WTC11 (cell line): Measurements from ENCODE around the gene RPUSD4.

Experiments used
- ATF3 ChIP-seq: sonication (generic); formaldehyde crosslinking; conservative IDR thresholded peaks from 2 replicates; pipeline ENCODE4 v1.8.1; 2022; ENCODE audit warnings: mild to moderate bottlenecking, missing genetic modification reagents
- CBFB ChIP-seq: sonication (generic); formaldehyde crosslinking; IDR thresholded peaks from 2 replicates; pipeline ENCODE4 v1.8.1; 2022; ENCODE audit warnings: mild to moderate bottlenecking, low read depth, missing genetic modification reagents
- FOXK1 ChIP-seq: sonication (generic); formaldehyde crosslinking; IDR thresholded peaks from 2 replicates; pipeline ENCODE4 v1.8.0; 2022; ENCODE audit warnings: mild to moderate bottlenecking, moderate library complexity, missing genetic modification reagents
- NFYB ChIP-seq: sonication (generic); formaldehyde crosslinking; conservative IDR thresholded peaks from 2 replicates; pipeline ENCODE4 v1.8.0; 2022; ENCODE audit warnings: low read depth, missing genetic modification reagents
- SP1 ChIP-seq: sonication (generic); formaldehyde crosslinking; conservative IDR thresholded peaks from 2 replicates; pipeline ENCODE4 v1.8.1; 2022; ENCODE audit warnings: missing genetic modification reagents
- TEAD1 ChIP-seq: sonication (generic); formaldehyde crosslinking; IDR thresholded peaks from 2 replicates; pipeline ENCODE4 v1.8.0; 2022; ENCODE audit warnings: mild to moderate bottlenecking, missing genetic modification reagents
- ZNF138 ChIP-seq: sonication (generic); formaldehyde crosslinking; conservative IDR thresholded peaks from 2 replicates; pipeline ENCODE4 v1.8.1; 2022; ENCODE audit warnings: mild to moderate bottlenecking, moderate library complexity, missing genetic modification reagents
- ZNF671 ChIP-seq: fragments of 250-450 bp; sonication (Bioruptor Pico); IDR thresholded peaks from 2 replicates; pipeline ENCODE4 v1.8.0; 2021; ENCODE audit warnings: mild to moderate bottlenecking
- TF ChIP-seq, protein P1 (sequence below): fragments of 200-600 bp; IDR thresholded peaks from 2 replicates; pipeline ENCODE4 v1.8.0; 2022; ENCODE audit warnings: antibody characterized with exemption
- TF ChIP-seq, protein P2 (sequence below): sonication (generic); formaldehyde crosslinking; IDR thresholded peaks from 2 replicates; pipeline ENCODE4 v1.8.1; 2023; ENCODE audit warnings: mild to moderate bottlenecking, missing genetic modification reagents, moderate library complexity

DNA sequence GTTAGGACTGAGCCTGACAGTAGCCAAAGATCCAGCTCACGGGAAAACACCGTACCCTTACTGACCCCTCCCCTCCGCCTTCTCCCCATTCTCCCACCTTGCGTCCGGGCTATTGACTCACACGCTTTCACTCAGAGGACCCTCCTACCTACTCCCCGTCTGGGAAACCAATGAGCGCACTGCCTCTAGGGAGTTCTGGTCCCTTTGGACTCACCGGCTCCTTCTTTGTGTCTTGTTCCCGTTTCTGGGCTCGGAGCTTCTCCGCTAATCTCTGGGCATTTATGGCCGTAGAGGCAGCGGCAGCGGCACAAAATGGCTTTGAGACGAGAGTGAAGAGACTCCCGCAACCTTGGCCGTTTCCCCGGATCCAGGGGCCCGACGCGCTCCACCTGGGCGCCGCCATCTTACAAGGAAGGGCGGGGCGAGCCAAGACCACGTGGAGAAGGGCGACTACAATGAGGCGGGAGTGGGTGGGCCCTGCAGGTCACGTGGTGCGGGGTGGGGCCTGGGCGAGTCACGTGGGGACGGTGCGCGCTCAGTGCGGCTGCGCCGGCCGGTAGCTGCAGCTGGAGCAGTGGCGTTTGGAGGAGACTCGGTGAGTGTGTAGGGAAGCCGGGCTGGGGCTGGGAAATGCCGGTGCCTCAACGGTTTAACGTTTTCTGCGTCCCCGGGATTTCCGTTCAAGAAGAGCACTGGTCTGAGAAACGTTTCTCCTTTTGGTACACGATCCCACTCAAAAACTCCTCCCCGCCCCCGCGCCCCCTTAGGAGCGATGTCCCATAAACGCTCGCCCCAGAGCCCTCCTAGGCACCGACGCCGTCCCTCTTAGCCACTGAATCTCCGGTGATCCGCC, at the start of gene RPUSD4, which contains the start of gene FAM118B:
- TF ChIP-seq FOXK1 (CRISPR knock-in tag) (peak; percentile 42), TEAD1 (peak; percentile 41; the same call in 1 of the 2 replicates), SP1 (CRISPR knock-in tag) (peak; percentile 98), ATF3 (CRISPR knock-in tag) (no peak), ZNF138 (no peak), NFYB (no peak), CBFB (CRISPR knock-in tag) (0 out of 2 replicates have a peak, but pooled peaks have one; percentile 17), ZNF671 (CRISPR knock-in tag) (no peak)
- TF ChIP-seq, protein P1, sequence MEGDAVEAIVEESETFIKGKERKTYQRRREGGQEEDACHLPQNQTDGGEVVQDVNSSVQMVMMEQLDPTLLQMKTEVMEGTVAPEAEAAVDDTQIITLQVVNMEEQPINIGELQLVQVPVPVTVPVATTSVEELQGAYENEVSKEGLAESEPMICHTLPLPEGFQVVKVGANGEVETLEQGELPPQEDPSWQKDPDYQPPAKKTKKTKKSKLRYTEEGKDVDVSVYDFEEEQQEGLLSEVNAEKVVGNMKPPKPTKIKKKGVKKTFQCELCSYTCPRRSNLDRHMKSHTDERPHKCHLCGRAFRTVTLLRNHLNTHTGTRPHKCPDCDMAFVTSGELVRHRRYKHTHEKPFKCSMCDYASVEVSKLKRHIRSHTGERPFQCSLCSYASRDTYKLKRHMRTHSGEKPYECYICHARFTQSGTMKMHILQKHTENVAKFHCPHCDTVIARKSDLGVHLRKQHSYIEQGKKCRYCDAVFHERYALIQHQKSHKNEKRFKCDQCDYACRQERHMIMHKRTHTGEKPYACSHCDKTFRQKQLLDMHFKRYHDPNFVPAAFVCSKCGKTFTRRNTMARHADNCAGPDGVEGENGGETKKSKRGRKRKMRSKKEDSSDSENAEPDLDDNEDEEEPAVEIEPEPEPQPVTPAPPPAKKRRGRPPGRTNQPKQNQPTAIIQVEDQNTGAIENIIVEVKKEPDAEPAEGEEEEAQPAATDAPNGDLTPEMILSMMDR, result no peak
- TF ChIP-seq, protein P2, sequence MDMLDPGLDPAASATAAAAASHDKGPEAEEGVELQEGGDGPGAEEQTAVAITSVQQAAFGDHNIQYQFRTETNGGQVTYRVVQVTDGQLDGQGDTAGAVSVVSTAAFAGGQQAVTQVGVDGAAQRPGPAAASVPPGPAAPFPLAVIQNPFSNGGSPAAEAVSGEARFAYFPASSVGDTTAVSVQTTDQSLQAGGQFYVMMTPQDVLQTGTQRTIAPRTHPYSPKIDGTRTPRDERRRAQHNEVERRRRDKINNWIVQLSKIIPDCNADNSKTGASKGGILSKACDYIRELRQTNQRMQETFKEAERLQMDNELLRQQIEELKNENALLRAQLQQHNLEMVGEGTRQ (CRISPR knock-in tag), result peak; percentile 100
